ENCODE measurements around the gene TMEM220. TPM values are rescaled to one million over a fixed set of nuclear protein-coding genes. Genes with fewer than 3 reads are reported as not detected.

TMEM220 gene
- total RNA-seq = 1 to 10 TPM; 4.2 to 8.9 (median 6.5) TPM
- 1 to 10 TPM; 3.4 to 4.9 (median 3.6) TPM for polyA plus RNA-seq
- long read RNA-seq, donor 1, partial matches to known transcripts = 0 of 11 reads
- long read RNA-seq, donor 1, other reads (novel, unspliced or antisense) = 4 of 11 reads
- long read RNA-seq, donor 2, partial matches to known transcripts = 0 of 13 reads
- long read RNA-seq, donor 2, other reads (novel, unspliced or antisense) = 4 of 13 reads

DNA sequence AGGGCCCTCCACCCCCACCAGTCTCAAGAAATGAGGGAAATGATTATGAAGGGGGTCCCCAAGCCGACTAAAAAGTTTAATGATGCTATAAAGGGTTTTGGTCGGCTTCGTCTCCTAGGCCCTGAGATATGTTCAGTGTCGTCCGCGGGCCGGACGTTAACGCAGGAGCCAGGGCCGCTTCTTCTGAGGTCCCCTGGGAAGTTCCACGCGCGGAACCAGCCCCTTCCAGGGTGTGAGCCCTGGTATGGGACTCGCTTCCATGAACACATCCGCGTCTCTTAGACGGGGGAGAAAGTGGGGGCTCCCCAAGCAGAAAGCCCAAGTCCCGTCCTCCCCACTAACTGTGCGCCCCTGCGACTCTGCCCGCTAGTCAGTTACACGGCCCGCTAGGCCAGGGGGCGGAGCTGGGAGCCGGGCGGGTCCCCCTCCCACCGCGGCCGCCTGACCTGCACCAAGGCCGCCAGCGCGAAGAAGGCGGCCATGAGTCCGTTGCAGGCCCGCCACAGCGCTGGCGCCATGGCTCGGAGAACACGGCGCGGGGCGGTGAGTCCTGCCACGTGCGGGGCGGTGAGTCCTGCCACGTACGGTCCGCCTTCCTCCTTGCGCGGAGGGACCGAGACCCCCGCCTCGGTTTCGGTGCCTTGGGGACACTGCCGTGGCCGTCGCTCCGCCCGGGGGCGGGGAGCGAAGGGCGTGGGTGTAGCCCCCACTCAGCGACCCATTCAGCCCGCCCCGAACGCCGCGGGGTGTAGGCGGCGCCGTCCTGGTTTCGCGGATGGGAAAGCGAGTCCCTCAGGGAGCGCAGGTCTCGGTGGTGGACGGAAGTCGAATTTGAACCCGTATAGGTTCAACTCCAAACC lies at the start of gene TMEM220:
TMEM220 (minus strand) TSS at position 690 of the 860 bp plus-strand sequence; CDS start at position 518, 172 bp downstream.
- Histone ChIP-seq H3K4me1 (peaks cover 3% of the 10 kb centered on the region), H3K9me3 (no peaks in the 10 kb centered on the region), H3K27ac (peak within 1 kb of the TSS; percentile 99), H3K27me3 (ENCODE audit: insufficient read depth in 3 of 3, low read length in 2 of 3) (no peaks in the 10 kb centered on the region), H3K36me3 (ENCODE audit: insufficient read depth in 1 of 2, low read depth in 1 of 2) (peaks cover 0 to 32% of the 10 kb centered on the region in 2 donors), H3K4me3 (peak within 1 kb of the TSS; percentile 92)
- DNase-seq = peak; percentile 86 to 90
- TF ChIP-seq, protein P1, sequence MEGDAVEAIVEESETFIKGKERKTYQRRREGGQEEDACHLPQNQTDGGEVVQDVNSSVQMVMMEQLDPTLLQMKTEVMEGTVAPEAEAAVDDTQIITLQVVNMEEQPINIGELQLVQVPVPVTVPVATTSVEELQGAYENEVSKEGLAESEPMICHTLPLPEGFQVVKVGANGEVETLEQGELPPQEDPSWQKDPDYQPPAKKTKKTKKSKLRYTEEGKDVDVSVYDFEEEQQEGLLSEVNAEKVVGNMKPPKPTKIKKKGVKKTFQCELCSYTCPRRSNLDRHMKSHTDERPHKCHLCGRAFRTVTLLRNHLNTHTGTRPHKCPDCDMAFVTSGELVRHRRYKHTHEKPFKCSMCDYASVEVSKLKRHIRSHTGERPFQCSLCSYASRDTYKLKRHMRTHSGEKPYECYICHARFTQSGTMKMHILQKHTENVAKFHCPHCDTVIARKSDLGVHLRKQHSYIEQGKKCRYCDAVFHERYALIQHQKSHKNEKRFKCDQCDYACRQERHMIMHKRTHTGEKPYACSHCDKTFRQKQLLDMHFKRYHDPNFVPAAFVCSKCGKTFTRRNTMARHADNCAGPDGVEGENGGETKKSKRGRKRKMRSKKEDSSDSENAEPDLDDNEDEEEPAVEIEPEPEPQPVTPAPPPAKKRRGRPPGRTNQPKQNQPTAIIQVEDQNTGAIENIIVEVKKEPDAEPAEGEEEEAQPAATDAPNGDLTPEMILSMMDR (IDR thresholded peaks at IDR 0.05) = no peak
- intact Hi-C loops (cut with DNase I) = no loop called here
- peak; percentile 92 to 97 (median 94) for ATAC-seq
- 1 to 5% (median 2%) methylated on average over 64 to 79 of the region's 79 CpGs for WGBS, 3 donors

DNA sequence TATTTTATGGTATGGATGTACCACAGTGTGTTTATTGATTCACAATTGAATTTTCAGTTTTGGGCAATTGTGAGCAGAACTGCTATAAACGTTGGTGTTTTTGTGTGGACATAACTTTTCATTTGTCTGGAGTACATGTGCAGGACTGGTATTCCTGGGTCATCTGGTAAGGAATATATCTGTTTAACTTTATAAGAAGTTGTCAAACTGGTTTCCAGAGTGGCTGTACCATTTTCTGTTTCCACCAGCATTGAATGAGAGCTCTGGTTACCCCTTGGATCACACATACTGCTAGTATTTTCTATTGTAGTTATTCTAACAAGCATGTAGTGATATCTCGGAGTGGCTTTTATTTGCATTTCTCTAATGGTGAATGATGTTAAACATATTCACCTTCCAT lies 49.8 kb upstream of the TMEM220 start:
- ATAC-seq (no peak), DNase-seq (no peak)
- WGBS, 3 donors = 79 to 92% (median 90%) methylated on average over 2 of the region's 2 CpGs
- Histone ChIP-seq H3K27me3 (ENCODE audit: insufficient read depth in 3 of 3, low read length in 2 of 3) (no peaks in the 10 kb centered on the region), H3K36me3 (ENCODE audit: insufficient read depth in 1 of 2, low read depth in 1 of 2) (no peaks in the 10 kb centered on the region), H3K4me3 (no peak overlapping the region), H3K27ac (no peak overlapping the region), H3K4me1 (no peaks in the 10 kb centered on the region), H3K9me3 (peaks cover 10% of the 10 kb centered on the region)
- TF ChIP-seq, protein P1 (IDR thresholded peaks at IDR 0.05) = no peak
- intact Hi-C loops (cut with DNase I) = no loop called here

DNA sequence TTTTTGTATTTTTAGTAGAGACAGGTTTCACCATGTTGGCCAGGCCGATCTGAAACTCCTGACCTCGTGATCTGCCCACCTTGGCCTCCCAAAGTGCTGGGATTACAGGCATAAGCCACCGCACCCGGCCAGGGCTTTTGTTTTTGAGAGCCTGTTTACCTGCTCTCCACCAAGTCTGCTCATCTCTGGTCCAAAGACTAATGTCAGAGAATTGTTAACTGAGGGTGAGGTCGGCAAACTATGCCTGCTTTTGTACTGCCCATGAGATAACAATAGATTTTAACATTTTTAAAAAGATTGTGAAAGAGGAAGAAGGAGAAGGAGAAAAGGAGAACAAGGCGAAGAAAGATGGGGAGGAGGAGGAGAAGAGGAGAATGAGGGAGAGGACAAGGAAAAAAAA lies 48.1 kb upstream of the TMEM220 start:
- intact Hi-C loops (cut with DNase I) = no loop called here
- TF ChIP-seq, protein P1 (IDR thresholded peaks at IDR 0.05) = no peak
- 79 to 88% (median 87%) methylated on average over 6 of the region's 6 CpGs for WGBS, 3 donors
- DNase-seq (no peak), ATAC-seq (no peak)
- Histone ChIP-seq H3K9me3 (peaks cover 7% of the 10 kb centered on the region), H3K27me3 (ENCODE audit: insufficient read depth in 3 of 3, low read length in 2 of 3) (no peaks in the 10 kb centered on the region), H3K4me3 (no peak overlapping the region), H3K4me1 (no peaks in the 10 kb centered on the region), H3K36me3 (ENCODE audit: insufficient read depth in 1 of 2, low read depth in 1 of 2) (no peaks in the 10 kb centered on the region), H3K27ac (no peak overlapping the region)

DNA sequence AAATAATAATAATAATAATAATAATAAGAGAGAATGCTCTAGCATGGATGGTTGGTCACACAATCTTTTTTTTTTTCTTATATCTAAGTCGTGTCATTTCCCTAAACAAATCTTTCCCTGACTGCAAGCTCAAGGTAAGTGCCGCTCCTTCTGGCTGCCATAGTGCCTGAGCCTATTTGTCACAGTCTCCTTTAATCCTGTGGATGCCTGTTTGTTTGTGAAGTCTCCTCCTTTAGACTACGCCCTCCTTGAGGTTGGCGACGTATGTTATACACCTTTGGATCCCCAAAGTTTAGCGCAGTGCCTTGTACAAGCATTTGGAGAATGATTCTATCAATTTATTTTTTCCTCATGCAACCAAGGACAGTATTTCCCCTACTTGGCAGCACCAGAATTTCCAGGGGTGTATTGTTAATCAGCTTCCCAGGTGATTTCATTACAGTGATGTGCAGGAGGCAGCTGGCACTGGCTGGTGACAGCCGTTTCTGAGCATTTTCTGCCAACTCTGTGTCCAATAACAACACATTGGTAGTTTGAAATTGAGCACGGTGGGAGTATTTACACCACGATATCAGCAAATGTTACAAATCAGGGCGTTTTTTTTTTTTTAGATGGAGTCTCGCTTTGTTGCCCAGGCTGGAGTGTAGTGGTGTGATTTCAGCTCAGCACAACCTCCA lies 47.4 kb upstream of the TMEM220 start:
- no peak for DNase-seq
- no peaks in the 10 kb centered on the region for H3K36me3 ChIP-seq (ENCODE audit: insufficient read depth in 1 of 2, low read depth in 1 of 2)
- no peak overlapping the region for H3K27ac ChIP-seq
- 82 to 84% (median 84%) methylated on average over 11 of the region's 11 CpGs for WGBS, 3 donors
- ATAC-seq = no peak
- no peaks in the 10 kb centered on the region for H3K4me1 ChIP-seq
- H3K9me3 ChIP-seq = peaks cover under 1% of the 10 kb centered on the region
- H3K4me3 ChIP-seq = no peak overlapping the region
- H3K27me3 ChIP-seq (ENCODE audit: insufficient read depth in 3 of 3, low read length in 2 of 3) = no peaks in the 10 kb centered on the region
- TF ChIP-seq, protein P1 (IDR thresholded peaks at IDR 0.05) = no peak
- intact Hi-C loops (cut with DNase I) = no loop called here
